Stimulated activated CD8-positive, alpha-beta memory T cell treated with anti-CD3 and anti-CD28 coated beads, Interleukin-12 subunit alpha, Interleukin-12 subunit beta, amount 100 ng/mL, for 24 hours (primary cell): Measurements from ENCODE around the gene ELK3.
"Not testable (repeated sequence)": the region's sequence is repeated elsewhere in the genome, so short reads cannot be mapped to it uniquely, and the experiment has no call there.

Experiments
- DNase-seq: peaks from one replicate; pipeline ENCODE4 v3.0.0-alpha.2; 2020; ENCODE audit errors: extremely low read depth

Gene ELK3

GRCh38 chr12:96310067-96310466 lies 115.9 kb downstream of the ELK3 start:
- no peak for DNase-seq

- DNase-seq: no peak
Observed at GRCh38 chr12:96311191-96311590, 117.0 kb downstream of the ELK3 start.

GRCh38 chr12:96313606-96314005 lies 119.4 kb downstream of the ELK3 start:
- DNase-seq: no peak

GRCh38 chr12:96314723-96315122 lies 120.5 kb downstream of the ELK3 start:
- DNase-seq: no peak

- not testable (repeated sequence) for DNase-seq
Observed at GRCh38 chr12:96315741-96316481, 121.7 kb downstream of the ELK3 start.

GRCh38 chr12:96317801-96318200 lies 123.6 kb downstream of the ELK3 start:
- DNase-seq: not testable (repeated sequence)
